ENCODE measurements around the gene HLA-F.

The HLA-F gene

DNA sequence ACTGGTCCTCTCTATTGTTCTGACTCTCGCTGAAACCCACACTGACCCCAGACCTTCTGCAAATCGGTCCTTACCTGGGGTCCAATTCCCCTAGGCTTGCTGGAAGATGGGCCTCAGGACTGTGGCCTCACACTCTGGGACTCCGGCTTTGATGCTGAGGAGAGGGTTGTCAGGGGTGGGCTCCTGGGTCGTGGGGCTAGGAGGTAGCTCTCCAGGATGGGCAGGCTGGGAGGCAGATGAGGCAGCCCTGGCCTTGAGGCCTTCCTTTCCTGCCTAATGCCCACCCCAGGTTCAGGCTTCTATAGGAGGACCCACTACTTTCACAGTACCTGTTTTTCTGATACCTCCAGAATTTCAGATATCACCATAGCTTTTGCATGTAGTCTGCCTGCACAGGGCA, 21.4 kb downstream of the HLA-F start:
- no peak for DNase-seq

- DNase-seq, result no peak
Measured at GRCh38 chr6:29745386-29745785, 22.2 kb downstream of the HLA-F start.

DNA sequence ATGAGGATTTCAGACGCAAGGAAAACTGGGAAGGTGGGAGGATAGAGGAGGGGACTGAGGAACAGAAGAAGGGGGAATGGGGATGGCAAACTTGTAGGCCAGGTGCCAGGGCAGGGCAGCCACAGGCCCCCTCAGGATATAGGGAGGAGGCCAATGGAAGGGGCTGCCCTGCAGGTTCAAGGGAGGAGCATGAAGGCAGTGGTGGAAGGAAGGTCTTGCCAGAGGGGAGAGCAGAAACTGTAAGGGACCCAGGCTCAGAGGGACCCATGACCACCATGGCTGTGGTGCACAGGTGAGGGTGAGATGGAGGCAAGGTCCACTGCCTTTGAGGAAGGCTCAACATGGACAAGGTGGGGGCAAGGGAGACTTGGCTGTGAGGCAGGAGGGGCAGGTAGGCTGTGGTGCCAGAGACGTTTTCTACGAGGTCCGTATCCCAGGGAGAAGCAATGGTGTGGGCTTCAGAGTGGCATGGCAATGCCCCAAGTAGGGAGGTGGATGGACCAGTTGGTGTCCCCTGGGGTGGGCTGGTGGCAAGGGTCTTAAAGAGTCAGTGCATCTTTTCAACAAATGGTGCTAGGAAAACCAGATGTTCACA, 22.7 kb downstream of the HLA-F start:
- DNase-seq, result no peak

DNA sequence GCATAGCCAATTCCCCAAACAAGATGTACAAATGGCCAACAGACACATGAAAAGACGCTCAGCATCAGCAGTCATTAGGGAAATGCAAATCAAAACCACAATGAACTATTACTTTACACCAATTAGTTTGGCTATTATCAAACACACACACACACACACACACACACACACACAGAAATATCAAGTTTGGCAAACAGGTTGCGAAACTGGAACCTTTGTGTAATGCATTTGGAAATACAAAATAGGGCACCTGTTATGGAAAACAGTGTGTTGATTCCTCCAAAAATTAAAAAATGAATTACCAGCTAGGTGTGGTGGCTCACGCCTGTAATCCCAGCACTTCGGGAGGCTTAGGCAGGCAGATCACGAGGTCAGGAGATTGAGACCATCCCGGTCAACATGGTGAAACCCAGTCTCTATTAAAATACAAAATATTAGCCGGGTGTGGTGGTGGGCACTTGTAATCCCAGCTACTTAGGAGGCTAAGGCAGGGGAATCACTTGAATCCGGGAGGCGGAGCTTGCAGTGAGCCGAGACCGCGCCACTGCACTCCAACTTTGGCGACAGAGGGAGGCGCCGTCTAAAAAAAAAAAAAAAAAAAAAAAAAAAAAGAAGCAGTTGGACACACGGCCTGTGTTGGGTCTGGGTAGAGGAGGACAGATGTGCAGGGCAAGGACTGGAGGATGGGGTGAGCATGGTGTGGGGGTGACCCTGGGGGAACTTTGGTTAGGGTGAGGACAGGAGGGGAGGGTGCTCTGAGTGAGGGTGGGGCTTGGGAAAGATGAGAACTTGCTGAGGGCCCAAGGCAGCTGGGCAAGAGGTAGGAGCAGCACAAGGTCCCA, 23.8 kb downstream of the HLA-F start:
- DNase-seq, result no peak

DNA sequence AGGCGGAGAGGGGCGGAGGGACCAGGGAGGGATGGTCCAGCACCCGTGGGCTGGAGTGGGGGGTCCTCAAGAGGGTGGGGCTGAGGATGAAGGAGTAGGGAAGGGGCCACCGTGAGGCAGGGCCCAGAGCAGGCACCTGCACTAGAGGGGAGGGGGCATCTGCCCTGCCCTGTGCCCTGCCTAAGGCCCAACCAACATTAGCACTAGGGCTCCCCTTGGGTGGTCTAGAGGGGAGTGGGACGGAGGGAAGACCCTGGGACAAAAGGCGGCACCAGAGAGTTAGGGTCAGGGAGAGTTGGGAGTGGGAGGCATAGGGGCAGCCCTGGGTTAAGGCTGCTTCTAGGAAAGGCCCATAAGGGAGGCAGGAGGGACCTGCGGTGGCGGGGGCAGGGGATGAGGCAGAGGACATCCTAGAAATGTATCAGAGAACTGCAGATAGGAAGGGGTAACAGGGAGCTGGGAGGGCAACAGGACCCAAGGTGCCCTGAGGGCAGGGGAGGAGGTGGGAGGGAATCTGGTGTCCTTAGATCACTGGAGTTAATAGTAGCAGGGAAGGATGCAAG, 24.5 kb downstream of the HLA-F start:
- DNase-seq, result no peak

GRCh38 chr6:29748391-29749307, 25.4 kb downstream of the HLA-F start:
- peak; percentile 89 to 94 (median 92) for DNase-seq

GRCh38 chr6:29749308-29749662, 26.1 kb downstream of the HLA-F start:
- DNase-seq, result no peak

- DNase-seq, result no peak
Measured at GRCh38 chr6:29749668-29750067, 26.4 kb downstream of the HLA-F start.

- no peak for DNase-seq
Measured at GRCh38 chr6:29750709-29751108, 27.5 kb downstream of the HLA-F start.

DNA sequence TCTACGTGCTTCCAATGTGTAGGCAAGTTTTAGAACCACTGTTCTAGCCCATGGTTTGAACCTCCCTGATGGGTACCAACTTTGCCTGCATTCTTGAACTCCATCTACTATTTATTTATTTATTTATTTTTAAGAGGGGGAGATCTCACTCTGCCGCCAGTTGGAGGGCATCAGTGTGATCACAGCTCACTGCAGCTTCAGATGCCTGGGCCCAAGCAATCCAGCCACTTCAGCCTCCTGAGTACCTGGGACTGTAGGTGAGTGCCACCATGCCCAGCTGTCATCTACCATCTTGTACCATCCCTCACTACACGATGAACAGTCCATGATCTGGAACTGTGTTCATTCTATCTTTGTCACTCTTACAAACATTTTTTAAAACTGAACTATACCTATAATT, 28.2 kb downstream of the HLA-F start:
- DNase-seq, result no peak

DNA sequence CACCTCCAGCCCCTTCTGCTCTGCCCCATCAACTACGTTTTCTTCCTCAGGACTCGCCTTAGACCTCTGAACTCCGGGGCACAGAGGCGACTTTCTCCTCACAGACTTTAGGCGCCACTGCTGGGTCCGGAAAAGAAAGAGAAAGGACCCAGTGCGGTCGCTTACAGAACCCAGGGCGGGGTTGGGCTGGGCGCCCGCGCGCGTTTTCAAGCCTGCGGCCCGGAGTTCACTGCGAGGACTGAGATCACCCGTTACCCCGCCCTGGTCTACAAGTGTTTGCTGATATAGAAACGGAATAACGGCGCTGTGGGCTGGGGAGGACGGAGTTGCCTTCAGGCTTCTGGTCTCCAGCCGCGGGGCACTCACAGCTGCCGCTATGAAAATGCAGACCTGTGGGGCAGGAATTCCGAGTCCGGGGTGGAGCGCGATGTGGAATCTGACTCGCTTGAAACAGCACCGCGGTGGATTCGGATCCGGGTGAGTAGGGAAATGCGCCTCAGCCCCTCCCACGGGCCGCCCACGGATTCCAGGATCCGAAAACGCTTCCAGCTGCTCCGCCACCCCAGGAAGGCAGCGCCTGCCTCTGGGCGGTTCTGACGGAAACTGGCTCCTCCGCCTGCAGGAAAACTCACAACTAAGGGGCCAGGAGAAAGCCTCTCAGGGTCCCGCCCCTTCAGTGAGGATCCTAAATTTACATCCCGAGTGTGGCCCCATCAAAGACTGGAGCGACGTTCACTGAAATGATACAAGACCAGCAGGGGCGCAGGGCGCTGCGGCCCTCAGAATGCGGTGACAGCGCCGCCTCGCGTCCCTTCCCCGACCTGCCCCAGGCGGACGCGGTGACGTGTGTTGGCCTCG, 29.4 kb downstream of the HLA-F start:
- peak; percentile 94 to 96 (median 94) for DNase-seq

GRCh38 chr6:29753309-29753644, 30.0 kb downstream of the HLA-F start:
- DNase-seq, result no peak

GRCh38 chr6:29755295-29755871, 32.1 kb downstream of the HLA-F start:
- no peak for DNase-seq

- DNase-seq, result no peak
Measured at GRCh38 chr6:29757282-29757681, 34.0 kb downstream of the HLA-F start.

DNA sequence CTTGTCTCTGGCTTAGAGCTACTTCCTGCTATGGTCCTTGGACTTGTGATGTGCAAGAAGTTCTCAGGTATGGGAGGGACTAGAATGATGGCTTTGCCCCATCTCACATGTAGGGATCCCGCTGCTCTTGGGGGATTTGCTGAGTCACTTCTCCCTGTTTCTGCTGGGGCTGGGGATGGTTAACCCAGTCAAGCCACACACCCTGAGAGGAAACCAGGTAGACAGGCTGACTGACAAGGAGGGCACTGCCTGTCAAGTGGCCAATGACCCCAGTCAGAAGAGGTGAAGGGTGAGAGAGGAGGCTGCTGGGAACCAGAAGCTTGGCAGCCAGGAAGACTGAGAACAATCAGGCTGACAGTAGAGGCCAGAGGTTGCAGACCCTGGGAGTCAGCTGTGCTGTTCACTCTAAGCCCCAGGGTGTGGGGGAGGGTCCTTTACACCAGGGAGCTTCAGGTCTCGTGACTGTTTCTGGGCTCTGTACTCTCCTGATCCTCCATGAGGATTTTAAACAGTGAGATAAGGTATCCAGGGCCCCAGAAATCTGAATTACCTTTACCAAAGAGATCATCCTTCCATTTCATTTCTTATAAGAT, 34.6 kb downstream of the HLA-F start:
- no peak for DNase-seq

GRCh38 chr6:29758761-29759160, 35.5 kb downstream of the HLA-F start:
- no peak for DNase-seq

- DNase-seq, result no peak
Measured at GRCh38 chr6:29759457-29759856, 36.2 kb downstream of the HLA-F start.

DNA sequence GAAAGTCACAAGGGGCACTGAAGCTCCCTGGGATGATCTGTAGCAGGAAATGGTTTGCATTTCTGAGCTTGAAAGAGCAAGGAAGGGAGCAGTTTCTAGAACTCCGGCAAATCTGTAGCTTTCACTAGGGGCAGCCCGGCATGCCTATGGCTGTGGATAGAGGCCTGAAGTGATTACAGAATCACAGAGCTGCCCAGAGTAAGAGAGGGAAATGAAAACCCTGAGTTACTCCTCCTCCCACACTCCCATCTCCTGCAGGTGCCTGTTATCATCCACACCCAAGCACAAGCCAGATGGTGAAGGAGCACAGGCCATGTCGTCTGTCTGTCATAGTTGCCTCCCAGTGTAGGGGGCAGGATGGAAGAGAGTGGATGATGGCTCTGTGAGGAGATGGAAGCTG, 37.1 kb downstream of the HLA-F start:
- no peak for DNase-seq

DNA sequence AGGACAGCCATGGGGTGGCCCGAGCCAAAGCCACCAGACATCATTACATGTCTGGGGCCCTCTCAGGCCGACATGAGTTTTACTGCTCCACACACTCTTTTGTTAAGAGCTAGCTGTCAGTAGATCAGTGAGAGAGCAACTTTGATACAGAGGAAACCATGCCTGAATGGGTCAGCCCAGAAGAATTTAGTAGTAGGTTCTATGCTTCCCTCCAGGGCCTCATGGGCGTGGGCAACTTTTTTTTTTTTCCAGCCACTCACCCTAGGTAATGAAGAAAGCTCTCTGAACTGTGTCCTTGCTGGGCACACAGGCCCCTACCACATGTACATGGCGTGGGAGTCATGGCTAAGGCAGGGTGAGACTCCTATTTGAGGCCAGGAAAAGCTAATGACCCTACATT, 38.8 kb downstream of the HLA-F start:
- DNase-seq, result no peak

- peak in 1 of 4 experiments; percentile 6 for DNase-seq
Measured at GRCh38 chr6:29762781-29763214, 39.6 kb downstream of the HLA-F start.

Measured in suppressor macrophage (primary cell).